ENCODE measurements around the gene PPTC7.
"Not testable (repeated sequence)": the region's sequence is repeated elsewhere in the genome, so short reads cannot be mapped to it uniquely, and the experiment has no call there.

Gene PPTC7

GRCh38 chr12:110606253-110606611 is 23.1 kb upstream of the PPTC7 start:
- H3K4me3 ChIP-seq (ENCODE audit: low read depth, low read length): no peak overlapping the region
- no peaks in the 10 kb centered on the region for H3K9me3 ChIP-seq (ENCODE audit: control insufficient read depth, low read length)
- H3K36me3 ChIP-seq (ENCODE audit: control insufficient read depth, insufficient read depth, low read length): no peaks in the 10 kb centered on the region
- no peak overlapping the region for H3K9ac ChIP-seq
- no peak overlapping the region for H2AFZ ChIP-seq
- H3K27ac ChIP-seq: no peak overlapping the region
- no peaks in the 10 kb centered on the region for H3K79me2 ChIP-seq
- no peaks in the 10 kb centered on the region for H3K27me3 ChIP-seq (ENCODE audit: control insufficient read depth, insufficient read depth, low read length)
- H3K4me1 ChIP-seq: no peaks in the 10 kb centered on the region
- TF ChIP-seq CTCF (IDR thresholded peaks at IDR 0.05): no peak
- H3K4me2 ChIP-seq (ENCODE audit: low read length): no peak overlapping the region

GRCh38 chr12:110602085-110602814 is 19.1 kb upstream of the PPTC7 start:
- peak; percentile 75 for TF ChIP-seq CTCF (IDR thresholded peaks at IDR 0.05)
- not testable (repeated sequence) for H3K4me3 ChIP-seq (ENCODE audit: low read depth, low read length); H3K27me3 ChIP-seq (ENCODE audit: control insufficient read depth, insufficient read depth, low read length); H3K9me3 ChIP-seq (ENCODE audit: control insufficient read depth, low read length); H3K36me3 ChIP-seq (ENCODE audit: control insufficient read depth, insufficient read depth, low read length); H3K79me2 ChIP-seq; H3K4me1 ChIP-seq; H3K4me2 ChIP-seq (ENCODE audit: low read length); H3K27ac ChIP-seq; H3K9ac ChIP-seq
- peak overlapping the region; percentile 21 for H2AFZ ChIP-seq

GRCh38 chr12:110600254-110600653 is 17.1 kb upstream of the PPTC7 start:
- Histone ChIP-seq H3K4me2 (ENCODE audit: low read length) (no peak overlapping the region), H3K36me3 (ENCODE audit: control insufficient read depth, insufficient read depth, low read length) (no peaks in the 10 kb centered on the region), H3K9ac (no peak overlapping the region), H3K27me3 (ENCODE audit: control insufficient read depth, insufficient read depth, low read length) (no peaks in the 10 kb centered on the region), H3K79me2 (no peaks in the 10 kb centered on the region), H3K27ac (no peak overlapping the region), H3K9me3 (ENCODE audit: control insufficient read depth, low read length) (no peaks in the 10 kb centered on the region), H2AFZ (no peak overlapping the region), H3K4me1 (no peaks in the 10 kb centered on the region), H3K4me3 (ENCODE audit: low read depth, low read length) (no peak overlapping the region)
- TF ChIP-seq CTCF (IDR thresholded peaks at IDR 0.05): peak; percentile 40

GRCh38 chr12:110599334-110599733 is 16.2 kb upstream of the PPTC7 start:
- no peak overlapping the region for H3K27ac ChIP-seq
- H3K27me3 ChIP-seq (ENCODE audit: control insufficient read depth, insufficient read depth, low read length): no peaks in the 10 kb centered on the region
- no peaks in the 10 kb centered on the region for H3K4me1 ChIP-seq
- H3K4me2 ChIP-seq (ENCODE audit: low read length): no peak overlapping the region
- H3K9me3 ChIP-seq (ENCODE audit: control insufficient read depth, low read length): no peaks in the 10 kb centered on the region
- TF ChIP-seq CTCF (IDR thresholded peaks at IDR 0.05): no peak
- H3K36me3 ChIP-seq (ENCODE audit: control insufficient read depth, insufficient read depth, low read length): no peaks in the 10 kb centered on the region
- no peak overlapping the region for H2AFZ ChIP-seq
- no peak overlapping the region for H3K4me3 ChIP-seq (ENCODE audit: low read depth, low read length)
- H3K9ac ChIP-seq: no peak overlapping the region
- no peaks in the 10 kb centered on the region for H3K79me2 ChIP-seq

GRCh38 chr12:110597885-110598284 is 14.8 kb upstream of the PPTC7 start:
- no peak overlapping the region for H3K27ac ChIP-seq
- H3K27me3 ChIP-seq (ENCODE audit: control insufficient read depth, insufficient read depth, low read length): no peaks in the 10 kb centered on the region
- no peaks in the 10 kb centered on the region for H3K9me3 ChIP-seq (ENCODE audit: control insufficient read depth, low read length)
- no peaks in the 10 kb centered on the region for H3K4me1 ChIP-seq
- no peak overlapping the region for H3K4me3 ChIP-seq (ENCODE audit: low read depth, low read length)
- H3K9ac ChIP-seq: no peak overlapping the region
- H3K36me3 ChIP-seq (ENCODE audit: control insufficient read depth, insufficient read depth, low read length): no peaks in the 10 kb centered on the region
- no peak overlapping the region for H2AFZ ChIP-seq
- H3K79me2 ChIP-seq: no peaks in the 10 kb centered on the region
- TF ChIP-seq CTCF (IDR thresholded peaks at IDR 0.05): no peak
- H3K4me2 ChIP-seq (ENCODE audit: low read length): no peak overlapping the region

- H3K36me3 ChIP-seq (ENCODE audit: control insufficient read depth, insufficient read depth, low read length); H3K4me3 ChIP-seq (ENCODE audit: low read depth, low read length); H2AFZ ChIP-seq; H3K79me2 ChIP-seq; H3K9ac ChIP-seq; H3K4me2 ChIP-seq (ENCODE audit: low read length); H3K27ac ChIP-seq; H3K9me3 ChIP-seq (ENCODE audit: control insufficient read depth, low read length); H3K27me3 ChIP-seq (ENCODE audit: control insufficient read depth, insufficient read depth, low read length): not testable (repeated sequence)
- peaks cover 14% of the 10 kb centered on the region for H3K4me1 ChIP-seq
Measured at GRCh38 chr12:110592919-110593318, 9.8 kb upstream of the PPTC7 start.
